ENCODE data around the gene SAG.

Gene SAG

DNA sequence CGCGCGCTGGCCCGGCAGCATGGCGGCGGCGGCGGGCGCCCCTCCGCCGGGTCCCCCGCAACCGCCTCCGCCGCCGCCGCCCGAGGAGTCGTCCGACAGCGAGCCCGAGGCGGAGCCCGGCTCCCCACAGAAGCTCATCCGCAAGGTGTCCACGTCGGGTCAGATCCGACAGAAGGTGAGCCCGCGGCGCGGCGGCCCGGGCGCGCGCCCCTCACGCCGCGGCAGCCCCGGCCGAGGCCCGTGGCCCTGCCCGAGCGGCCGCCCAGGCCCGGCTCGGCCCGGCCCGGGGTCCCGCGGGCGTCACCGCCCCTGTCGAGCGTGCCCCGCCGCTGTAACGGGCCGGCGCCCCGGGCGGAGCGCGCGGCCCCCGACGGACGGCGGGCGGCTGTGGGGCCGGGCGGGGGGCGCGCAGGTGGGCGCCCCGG is 46.9 kb downstream of the SAG start:
- peak overlapping the region; percentile 89 for H3K4me2 ChIP-seq (ENCODE audit: low read length, poor library complexity, severe bottlenecking)
- H2BK15ac ChIP-seq (ENCODE audit: low read depth, poor library complexity, severe bottlenecking) = peak overlapping the region; percentile 94

DNA sequence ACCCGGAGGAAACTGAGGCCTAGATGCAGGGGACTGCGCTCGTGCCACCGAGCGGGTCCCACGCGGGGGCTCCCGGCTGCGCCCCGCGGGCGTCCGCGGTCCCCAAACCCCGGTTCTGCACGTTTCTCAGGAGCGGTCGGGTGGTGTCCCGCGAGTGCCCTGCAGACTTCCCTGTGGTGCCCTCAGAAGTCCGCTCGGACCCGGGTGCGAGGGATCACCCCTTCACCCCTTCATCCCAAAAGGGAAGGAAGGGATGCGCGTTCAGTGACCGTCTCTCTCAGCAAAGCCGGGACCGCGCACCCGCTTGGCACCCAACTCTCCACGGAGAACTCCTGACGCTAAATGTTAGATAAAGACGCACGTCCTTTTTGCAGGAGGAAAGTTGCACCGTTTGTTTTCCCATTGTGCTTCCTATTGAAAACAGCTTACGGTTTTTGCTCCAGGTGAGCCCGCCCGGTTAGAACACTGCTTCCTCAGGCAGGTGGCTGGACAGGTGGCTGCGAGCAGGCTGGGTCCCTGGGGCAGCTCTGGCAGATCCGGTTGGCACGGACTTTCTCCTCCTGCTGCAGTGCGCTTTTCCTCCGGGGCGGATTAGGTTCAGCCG is 47.5 kb downstream of the SAG start:
- 12% methylated on average over 46 of the region's 46 CpGs for WGBS

More for the DNA sequence above, 46.9 kb downstream of the SAG start:
- H3K27me3 ChIP-seq (ENCODE audit: control insufficient read depth in 1 of 2, insufficient read depth in 1 of 2, low read length in 2 of 2) = no peaks in the 10 kb centered on the region
- H2AK5ac ChIP-seq (ENCODE audit: low read length, severe bottlenecking) = no peak overlapping the region
- peaks cover 26% of the 10 kb centered on the region for H3K79me1 ChIP-seq (replicated peaks; ENCODE audit: low read length, poor library complexity, severe bottlenecking)
- H2BK5ac ChIP-seq (ENCODE audit: low read depth, low read length, poor library complexity, severe bottlenecking) = no peak overlapping the region
- H3K18ac ChIP-seq (ENCODE audit: low read depth in 1 of 2, low read length in 2 of 2) = peak overlapping the region in 1 of 2 experiments; percentile 85
- no peak overlapping the region for H3K23ac ChIP-seq (ENCODE audit: low read length in 2 of 2)
- H3K4me1 ChIP-seq (ENCODE audit: control insufficient read depth, insufficient read depth, low read depth, low read length) = peaks cover 13% of the 10 kb centered on the region
- H3K9ac ChIP-seq (ENCODE audit: low read length) = no peak overlapping the region
- H3K4me3 ChIP-seq (ENCODE audit: insufficient read depth in 1 of 2, low read depth in 1 of 2, low read length in 2 of 2) = peak overlapping the region; percentile 51 to 91
- H4K91ac ChIP-seq (ENCODE audit: low read length) = no peak overlapping the region
- H3K36me3 ChIP-seq (ENCODE audit: control insufficient read depth in 1 of 2, insufficient read depth in 2 of 2, low read depth in 1 of 2, low read length in 2 of 2) = no peaks in the 10 kb centered on the region
- under 1% methylated on average over 16 of the region's 77 CpGs for WGBS
- no peak overlapping the region for H3K4ac ChIP-seq (ENCODE audit: low read depth in 1 of 2, low read length in 2 of 2)
- H2BK12ac ChIP-seq (ENCODE audit: low read length in 2 of 2) = no peak overlapping the region
- peak overlapping the region; percentile 66 for H4K8ac ChIP-seq (ENCODE audit: low read length)
- no peaks in the 10 kb centered on the region for H3K9me3 ChIP-seq (ENCODE audit: control insufficient read depth, low read length)
- DNase-seq = no peak
- H2BK120ac ChIP-seq (ENCODE audit: low read depth, low read length) = no peak overlapping the region
- H3K27ac ChIP-seq (ENCODE audit: low read length, poor library complexity, severe bottlenecking) = no peak overlapping the region
- H2AFZ ChIP-seq (ENCODE audit: low read depth, low read length) = peak overlapping the region; percentile 78
- no peak overlapping the region for H3K14ac ChIP-seq (ENCODE audit: low read length in 2 of 2)

DNA sequence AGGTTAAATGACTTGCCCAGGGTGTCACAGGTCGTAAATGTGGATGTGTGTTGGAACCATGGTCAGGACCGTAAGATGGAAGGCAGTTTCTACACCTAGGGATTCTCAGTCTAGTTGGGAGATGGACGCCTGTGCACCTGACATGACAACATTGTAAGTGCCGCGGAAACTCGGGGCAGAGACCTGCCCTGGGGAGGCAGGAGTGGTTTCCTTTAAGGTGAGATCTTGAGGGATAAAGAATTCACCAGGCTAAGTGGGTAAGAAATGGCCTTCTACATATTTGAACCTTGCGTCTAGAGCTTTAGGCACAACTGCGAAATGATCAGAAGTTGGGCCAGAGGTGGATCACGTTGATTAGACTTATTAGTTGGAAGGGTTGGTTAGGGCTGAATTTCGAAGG is 48.3 kb downstream of the SAG start:
- H3K27ac ChIP-seq (ENCODE audit: low read length, poor library complexity, severe bottlenecking) = no peak overlapping the region
- H3K79me1 ChIP-seq (replicated peaks; ENCODE audit: low read length, poor library complexity, severe bottlenecking) = peaks cover 37% of the 10 kb centered on the region
- no peak overlapping the region for H4K91ac ChIP-seq (ENCODE audit: low read length)
- H3K9ac ChIP-seq (ENCODE audit: low read length) = no peak overlapping the region
- H2BK15ac ChIP-seq (ENCODE audit: low read depth, poor library complexity, severe bottlenecking) = no peak overlapping the region
- WGBS = 97% methylated on average over 10 of the region's 10 CpGs
- H3K4me1 ChIP-seq (ENCODE audit: control insufficient read depth, insufficient read depth, low read depth, low read length) = peaks cover 13% of the 10 kb centered on the region
- DNase-seq = no peak
- H2AK5ac ChIP-seq (ENCODE audit: low read length, severe bottlenecking) = no peak overlapping the region
- H3K14ac ChIP-seq (ENCODE audit: low read length in 2 of 2) = no peak overlapping the region
- H2BK5ac ChIP-seq (ENCODE audit: low read depth, low read length, poor library complexity, severe bottlenecking) = no peak overlapping the region
- no peak overlapping the region for H3K23ac ChIP-seq (ENCODE audit: low read length in 2 of 2)
- H3K27me3 ChIP-seq (ENCODE audit: control insufficient read depth in 1 of 2, insufficient read depth in 1 of 2, low read length in 2 of 2) = no peaks in the 10 kb centered on the region
- no peaks in the 10 kb centered on the region for H3K36me3 ChIP-seq (ENCODE audit: control insufficient read depth in 1 of 2, insufficient read depth in 2 of 2, low read depth in 1 of 2, low read length in 2 of 2)
- no peak overlapping the region for H3K4me3 ChIP-seq (ENCODE audit: insufficient read depth in 1 of 2, low read depth in 1 of 2, low read length in 2 of 2)
- no peak overlapping the region for H3K4ac ChIP-seq (ENCODE audit: low read depth in 1 of 2, low read length in 2 of 2)
- H2BK12ac ChIP-seq (ENCODE audit: low read length in 2 of 2) = no peak overlapping the region
- H4K8ac ChIP-seq (ENCODE audit: low read length) = no peak overlapping the region
- H2AFZ ChIP-seq (ENCODE audit: low read depth, low read length) = no peak overlapping the region
- H3K9me3 ChIP-seq (ENCODE audit: control insufficient read depth, low read length) = no peaks in the 10 kb centered on the region
- no peak overlapping the region for H2BK120ac ChIP-seq (ENCODE audit: low read depth, low read length)
- no peak overlapping the region for H3K18ac ChIP-seq (ENCODE audit: low read depth in 1 of 2, low read length in 2 of 2)
- H3K4me2 ChIP-seq (ENCODE audit: low read length, poor library complexity, severe bottlenecking) = no peak overlapping the region

More for the DNA sequence above, 47.5 kb downstream of the SAG start:
- peak overlapping the region; percentile 85 to 91 for H3K4me3 ChIP-seq (ENCODE audit: insufficient read depth in 1 of 2, low read depth in 1 of 2, low read length in 2 of 2)
- no peak overlapping the region for H3K27ac ChIP-seq (ENCODE audit: low read length, poor library complexity, severe bottlenecking)
- no peak overlapping the region for H3K23ac ChIP-seq (ENCODE audit: low read length in 2 of 2)
- no peaks in the 10 kb centered on the region for H3K27me3 ChIP-seq (ENCODE audit: control insufficient read depth in 1 of 2, insufficient read depth in 1 of 2, low read length in 2 of 2)
- H4K91ac ChIP-seq (ENCODE audit: low read length) = no peak overlapping the region
- DNase-seq = peak; percentile 21
- H2BK5ac ChIP-seq (ENCODE audit: low read depth, low read length, poor library complexity, severe bottlenecking) = no peak overlapping the region
- peak overlapping the region; percentile 89 for H3K4me2 ChIP-seq (ENCODE audit: low read length, poor library complexity, severe bottlenecking)
- H2BK15ac ChIP-seq (ENCODE audit: low read depth, poor library complexity, severe bottlenecking) = no peak overlapping the region
- H2BK12ac ChIP-seq (ENCODE audit: low read length in 2 of 2) = no peak overlapping the region
- H4K8ac ChIP-seq (ENCODE audit: low read length) = no peak overlapping the region
- no peak overlapping the region for H2AFZ ChIP-seq (ENCODE audit: low read depth, low read length)
- H2BK120ac ChIP-seq (ENCODE audit: low read depth, low read length) = no peak overlapping the region
- no peak overlapping the region for H3K4ac ChIP-seq (ENCODE audit: low read depth in 1 of 2, low read length in 2 of 2)
- no peak overlapping the region for H2AK5ac ChIP-seq (ENCODE audit: low read length, severe bottlenecking)
- no peak overlapping the region for H3K14ac ChIP-seq (ENCODE audit: low read length in 2 of 2)
- no peaks in the 10 kb centered on the region for H3K9me3 ChIP-seq (ENCODE audit: control insufficient read depth, low read length)
- peaks cover 13% of the 10 kb centered on the region for H3K4me1 ChIP-seq (ENCODE audit: control insufficient read depth, insufficient read depth, low read depth, low read length)
- peak overlapping the region; percentile 76 for H3K9ac ChIP-seq (ENCODE audit: low read length)
- peaks cover 30% of the 10 kb centered on the region for H3K79me1 ChIP-seq (replicated peaks; ENCODE audit: low read length, poor library complexity, severe bottlenecking)
- no peaks in the 10 kb centered on the region for H3K36me3 ChIP-seq (ENCODE audit: control insufficient read depth in 1 of 2, insufficient read depth in 2 of 2, low read depth in 1 of 2, low read length in 2 of 2)
- H3K18ac ChIP-seq (ENCODE audit: low read depth in 1 of 2, low read length in 2 of 2) = peak overlapping the region in 1 of 2 experiments; percentile 69

- Histone ChIP-seq H2AFZ (ENCODE audit: low read depth, low read length) (no peak overlapping the region), H3K14ac (ENCODE audit: low read length in 2 of 2) (no peak overlapping the region), H3K4ac (ENCODE audit: low read depth in 1 of 2, low read length in 2 of 2) (no peak overlapping the region), H3K18ac (ENCODE audit: low read depth in 1 of 2, low read length in 2 of 2) (no peak overlapping the region), H3K4me3 (ENCODE audit: insufficient read depth in 1 of 2, low read depth in 1 of 2, low read length in 2 of 2) (no peak overlapping the region), H2BK5ac (ENCODE audit: low read depth, low read length, poor library complexity, severe bottlenecking) (no peak overlapping the region), H3K9ac (ENCODE audit: low read length) (no peak overlapping the region), H2BK15ac (ENCODE audit: low read depth, poor library complexity, severe bottlenecking) (no peak overlapping the region), H3K79me1 (replicated peaks; ENCODE audit: low read length, poor library complexity, severe bottlenecking) (peaks cover 43% of the 10 kb centered on the region), H2AK5ac (ENCODE audit: low read length, severe bottlenecking) (no peak overlapping the region), H2BK120ac (ENCODE audit: low read depth, low read length) (no peak overlapping the region), H3K23ac (ENCODE audit: low read length in 2 of 2) (no peak overlapping the region), H2BK12ac (ENCODE audit: low read length in 2 of 2) (no peak overlapping the region), H3K4me1 (ENCODE audit: control insufficient read depth, insufficient read depth, low read depth, low read length) (peaks cover 13% of the 10 kb centered on the region), H3K27me3 (ENCODE audit: control insufficient read depth in 1 of 2, insufficient read depth in 1 of 2, low read length in 2 of 2) (no peaks in the 10 kb centered on the region), H3K4me2 (ENCODE audit: low read length, poor library complexity, severe bottlenecking) (no peak overlapping the region), H3K27ac (ENCODE audit: low read length, poor library complexity, severe bottlenecking) (no peak overlapping the region), H3K36me3 (ENCODE audit: control insufficient read depth in 1 of 2, insufficient read depth in 2 of 2, low read depth in 1 of 2, low read length in 2 of 2) (no peaks in the 10 kb centered on the region), H3K9me3 (ENCODE audit: control insufficient read depth, low read length) (no peaks in the 10 kb centered on the region), H4K91ac (ENCODE audit: low read length) (no peak overlapping the region), H4K8ac (ENCODE audit: low read length) (no peak overlapping the region)
- 93% methylated on average over 3 of the region's 4 CpGs for WGBS
- DNase-seq = no peak
These were observed 49.1 kb downstream of the SAG start for GRCh38 chr2:233356546-233357308.

Data from mesenchymal stem cell (in vitro differentiated cells and primary cell).